GM18520 (cell line): ENCODE data around the gene GIN1.
"Not testable (repeated sequence)": the region's sequence is repeated elsewhere in the genome, so short reads cannot be mapped to it uniquely, and the experiment has no call there.

Experiments
- ATAC-seq: cut with Tn5 transposase; IDR thresholded peaks from one replicate; pipeline ENCODE4 v1.9.1; 2021; ENCODE audit not compliant: unreplicated experiment

Gene GIN1

GRCh38 chr5:103119765-103120606 is at the start of gene GIN1, which contains the start of gene PPIP5K2:
GIN1 (minus strand) TSS chr5:103120138; CDS start chr5:103108707, 11,431 bp downstream.
PPIP5K2 (plus strand) TSS chr5:103120301; CDS start chr5:103129590, 9,289 bp downstream.
- ATAC-seq: peak; percentile 89

DNA sequence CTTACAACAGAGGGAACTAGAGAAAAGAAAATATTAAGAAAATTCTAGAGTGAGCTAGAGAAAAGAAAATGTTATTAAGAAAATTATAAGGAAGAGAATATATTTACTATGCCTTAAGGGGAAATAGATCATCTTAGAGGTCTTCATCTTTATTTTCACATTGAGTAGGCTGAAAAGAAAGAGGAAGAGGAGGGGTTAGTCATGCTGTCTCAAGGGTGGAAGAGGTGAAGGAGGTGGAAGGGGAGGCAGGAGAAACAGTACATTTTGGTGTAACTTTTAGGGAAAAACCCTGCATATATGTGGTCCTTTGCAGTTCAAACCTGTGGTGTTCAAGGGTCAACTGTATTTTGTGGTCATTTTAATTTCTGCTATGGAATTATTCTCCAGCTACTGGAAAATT is 46.8 kb upstream of the GIN1 start:
- no peak for ATAC-seq

- ATAC-seq: no peak
These were observed 31.2 kb upstream of the GIN1 start for GRCh38 chr5:103151156-103151555.

DNA sequence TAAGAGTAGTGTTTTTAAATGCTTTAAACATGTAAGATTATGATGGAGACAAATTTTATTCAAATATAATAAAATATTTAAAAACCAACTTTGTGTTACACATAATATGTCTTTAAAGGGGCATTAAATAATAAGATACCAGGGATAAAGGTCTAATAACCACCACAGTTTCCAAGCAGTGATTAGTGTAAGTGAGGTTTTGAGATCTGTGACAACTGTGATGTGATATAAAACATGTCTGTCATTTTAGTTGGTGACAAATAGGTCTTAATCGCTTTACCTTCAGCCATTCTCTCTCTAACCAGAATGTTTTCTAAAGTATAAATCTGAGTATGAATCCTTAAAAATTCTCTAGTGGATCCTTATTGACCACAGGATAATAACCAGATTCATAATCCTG is 28.3 kb upstream of the GIN1 start:
- ATAC-seq: no peak

- no peak for ATAC-seq
These were observed 25.3 kb upstream of the GIN1 start for GRCh38 chr5:103145196-103145595.

- ATAC-seq: not testable (repeated sequence)
These were observed 22.2 kb upstream of the GIN1 start for GRCh38 chr5:103142132-103142531.

DNA sequence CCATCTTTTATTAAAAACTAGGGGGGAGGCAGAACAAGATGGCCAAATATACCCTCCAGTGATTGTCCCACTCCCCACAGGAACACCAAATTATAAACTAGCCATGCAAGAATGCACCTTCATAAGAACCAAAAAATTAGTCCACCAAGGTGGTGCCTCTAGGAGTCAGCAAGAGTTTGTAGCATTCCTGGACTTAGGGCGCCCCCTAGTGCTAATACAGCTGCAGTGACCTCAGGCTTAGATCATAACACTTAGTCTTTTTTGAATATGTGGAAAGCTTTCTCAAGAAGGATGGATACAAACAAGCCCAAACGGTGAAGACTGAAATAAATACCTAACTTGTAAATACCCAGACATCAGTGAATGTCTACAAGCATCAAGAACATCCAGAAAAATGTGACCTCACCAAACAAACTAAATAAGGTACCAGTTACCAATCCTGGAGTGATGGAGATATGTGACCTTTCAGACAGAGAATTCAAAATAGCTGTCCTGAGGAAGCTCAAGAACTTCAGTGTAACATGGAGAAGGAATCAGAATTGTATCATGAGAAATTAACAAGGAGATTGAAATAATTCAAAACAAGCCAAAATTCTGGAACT is 19.4 kb upstream of the GIN1 start:
- ATAC-seq: peak; percentile 91

DNA sequence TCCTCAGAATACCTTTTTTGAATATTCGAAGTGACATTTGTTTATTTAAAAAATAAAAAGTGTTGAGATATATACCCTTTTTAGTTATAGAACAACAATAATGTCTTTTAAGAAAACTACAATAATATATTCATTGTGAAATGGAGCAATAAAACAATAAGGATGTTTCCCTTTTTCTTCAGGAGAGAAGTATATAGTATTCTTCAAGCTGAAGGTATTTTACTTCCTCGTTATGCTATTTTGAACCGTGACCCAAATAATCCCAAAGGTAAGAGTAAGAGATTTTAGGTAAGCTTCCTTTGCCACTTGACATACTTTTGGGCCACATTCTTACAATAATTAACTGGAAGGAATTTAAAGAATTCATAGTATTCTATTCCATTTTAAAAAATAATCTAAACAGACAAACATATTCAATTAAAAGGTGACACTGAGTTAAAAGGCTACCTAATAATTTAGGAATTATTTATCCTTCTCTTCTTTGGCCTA is 18.3 kb upstream of the GIN1 start:
- ATAC-seq: no peak

GRCh38 chr5:103135461-103135860 is 15.5 kb upstream of the GIN1 start:
- no peak for ATAC-seq

- ATAC-seq: no peak
These were observed 13.3 kb upstream of the GIN1 start for GRCh38 chr5:103133231-103133630.

GRCh38 chr5:103132684-103133083 is 12.7 kb upstream of the GIN1 start:
- no peak for ATAC-seq

DNA sequence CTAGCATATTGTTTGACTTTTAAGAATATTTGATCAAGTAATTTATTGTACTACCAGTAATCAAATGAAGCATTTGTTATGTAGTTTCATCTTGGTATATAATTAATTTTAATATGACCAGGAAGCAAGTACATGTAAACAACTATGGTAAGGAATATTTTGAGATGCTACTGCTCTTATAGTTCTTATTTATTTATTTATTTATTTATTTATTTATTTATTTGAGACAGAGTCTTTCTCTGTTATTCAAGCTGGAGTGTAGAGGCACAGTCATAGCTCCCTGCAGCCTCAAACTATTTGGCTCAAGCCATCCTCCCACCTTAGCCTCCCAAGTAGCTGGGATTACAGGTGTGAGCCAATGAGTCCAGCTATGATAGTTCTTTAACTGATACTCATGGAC is 8.3 kb upstream of the GIN1 start:
- ATAC-seq: no peak

DNA sequence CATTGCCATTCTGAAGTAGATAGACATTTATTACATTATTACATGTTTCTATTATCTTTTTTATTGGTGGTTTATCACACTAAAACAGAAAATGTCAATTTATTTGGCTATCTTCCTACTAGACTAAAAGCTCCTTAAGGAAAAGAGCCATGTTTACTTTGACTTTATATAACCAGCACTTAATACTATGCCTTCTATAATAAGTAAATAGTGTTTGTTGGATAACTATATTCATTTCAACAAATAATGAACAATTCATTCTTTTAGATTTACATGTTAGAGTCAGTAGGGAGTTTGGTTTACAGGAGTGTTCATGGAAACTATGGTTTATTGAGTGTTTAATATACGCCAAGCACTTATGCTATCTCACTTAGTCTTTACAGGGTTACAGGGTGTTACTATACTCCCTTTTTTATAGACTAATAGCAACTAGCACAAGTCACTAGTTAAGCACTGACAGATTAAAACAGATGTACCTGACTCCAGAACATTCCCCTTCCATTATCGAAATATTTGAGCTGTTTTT is 7.4 kb upstream of the GIN1 start:
- no peak for ATAC-seq

DNA sequence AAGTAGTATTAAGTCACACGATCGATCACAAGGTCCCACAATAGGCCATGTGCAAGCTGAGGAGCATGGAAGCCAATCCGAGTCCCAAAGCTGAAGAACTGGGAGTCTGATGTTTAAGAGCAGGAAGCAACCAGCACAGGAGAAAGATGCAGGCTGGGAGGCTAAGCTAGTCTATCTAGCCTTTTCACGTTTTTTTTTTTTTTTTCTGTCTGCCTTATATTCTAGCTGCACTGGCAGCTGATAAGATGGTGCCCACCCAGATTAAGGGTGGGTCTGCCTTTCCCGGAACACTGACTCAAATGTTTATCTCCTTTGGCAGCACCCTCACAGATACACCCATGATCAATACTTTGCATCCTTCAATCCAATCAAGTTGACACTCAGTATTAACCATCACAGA is 6.6 kb upstream of the GIN1 start:
- ATAC-seq: no peak

GRCh38 chr5:103122242-103122641 is 2.3 kb upstream of the GIN1 start:
- ATAC-seq: no peak

DNA sequence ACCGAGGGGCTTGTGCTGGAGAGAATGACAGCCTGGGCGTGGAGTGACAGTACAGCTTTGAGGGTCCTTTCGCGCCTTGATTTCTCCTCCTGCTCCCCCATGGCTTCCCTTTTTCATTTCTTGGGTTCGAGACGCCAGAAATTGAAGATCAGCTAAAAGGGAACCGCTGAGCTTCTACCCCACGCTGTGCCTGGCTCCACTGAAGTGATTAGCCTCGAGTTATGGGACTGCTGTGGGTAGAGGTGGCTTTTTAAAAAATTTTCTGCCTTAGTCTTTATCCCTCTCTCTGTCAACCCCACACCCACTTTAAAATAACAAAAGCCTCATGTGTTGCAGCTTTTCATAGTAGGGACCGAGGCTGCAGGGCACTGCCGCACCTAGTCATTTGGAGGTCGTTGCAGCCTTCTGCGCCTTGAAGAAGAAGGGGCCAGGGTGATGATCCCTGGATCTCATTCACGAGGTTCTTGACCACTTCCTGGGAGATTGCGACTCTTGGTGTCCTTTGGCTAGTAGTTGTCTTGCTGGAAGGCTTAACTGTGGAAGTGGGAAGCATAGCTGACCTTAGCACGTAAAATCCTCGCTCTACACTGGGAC is 766 bp upstream of the GIN1 start:
- ATAC-seq: no peak

- no peak for ATAC-seq
These were observed 721 bp downstream of the GIN1 start for GRCh38 chr5:103119070-103119764.

- ATAC-seq: no peak
These were observed 2.4 kb downstream of the GIN1 start for GRCh38 chr5:103117471-103117991.

DNA sequence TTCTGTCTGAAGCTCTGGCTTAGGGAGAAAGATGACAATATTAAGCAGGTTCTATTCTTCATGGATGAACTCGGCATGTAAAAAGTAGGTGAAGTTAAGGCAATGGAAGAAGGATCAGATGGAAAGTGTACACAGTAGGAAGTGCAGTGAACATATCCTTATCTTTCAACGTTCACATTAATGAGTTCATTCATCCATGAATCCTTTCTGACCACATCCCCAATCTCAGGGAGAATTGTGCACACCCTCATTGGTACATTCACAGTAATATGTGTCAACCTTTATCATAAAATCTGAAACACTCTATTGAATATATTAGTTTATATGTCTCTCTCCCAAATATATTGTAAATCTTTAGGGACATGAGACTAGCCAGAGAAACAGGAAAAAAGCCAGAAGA is 5.5 kb downstream of the GIN1 start:
- ATAC-seq: no peak

- no peak for ATAC-seq
These were observed 7.0 kb downstream of the GIN1 start for GRCh38 chr5:103112910-103113309.

DNA sequence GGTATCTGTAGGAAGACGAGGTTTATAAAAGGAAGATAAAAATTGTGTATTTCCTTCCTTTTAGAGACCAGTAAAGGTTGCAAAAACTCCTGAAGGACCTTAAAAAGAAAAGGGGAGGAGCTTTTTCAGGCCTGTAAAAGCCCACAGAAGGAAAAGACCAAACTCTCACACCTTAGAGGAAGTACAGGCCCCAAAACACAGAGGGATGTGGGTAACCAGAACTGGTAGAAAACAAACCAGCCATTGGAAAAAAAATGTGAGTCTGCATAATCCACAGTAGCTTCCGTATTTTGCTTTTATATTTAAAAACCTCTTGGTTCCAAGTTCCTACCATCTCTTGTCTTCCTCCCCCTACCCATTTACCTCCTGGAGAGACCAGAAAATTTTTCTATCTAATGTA is 8.5 kb downstream of the GIN1 start:
- no peak for ATAC-seq
